ENCODE data around the gene VCAN.

GRCh38 chr5:83467371-83468035 is 4.0 kb upstream of the VCAN start:
- TF ChIP-seq EZH2 (IDR thresholded peaks at IDR 0.05; ENCODE audit: borderline replicate concordance, low read length) (no peak), CTCF (conservative IDR thresholded peaks at IDR 0.05 in 1 of 2, IDR thresholded peaks at IDR 0.05 in 1 of 2; ENCODE audit: extremely low read depth in 1 of 2, insufficient read depth in 1 of 2, low read depth in 1 of 2, low read length in 2 of 2) (no peak)
